HG02973 (cell line): ENCODE data around the gene ZNF292.
A peak's percentile ranks its signal among the peaks of the same experiment; 100 is the strongest.
"Not testable (repeated sequence)": the region's sequence is repeated elsewhere in the genome, so short reads cannot be mapped to it uniquely, and the experiment has no call there.

Experiments
- ATAC-seq: cut with Tn5 transposase; IDR thresholded peaks from one replicate; pipeline ENCODE4 v1.9.1; 2021; ENCODE audit warnings: moderate library complexity; ENCODE audit not compliant: unreplicated experiment

Gene ZNF292

DNA sequence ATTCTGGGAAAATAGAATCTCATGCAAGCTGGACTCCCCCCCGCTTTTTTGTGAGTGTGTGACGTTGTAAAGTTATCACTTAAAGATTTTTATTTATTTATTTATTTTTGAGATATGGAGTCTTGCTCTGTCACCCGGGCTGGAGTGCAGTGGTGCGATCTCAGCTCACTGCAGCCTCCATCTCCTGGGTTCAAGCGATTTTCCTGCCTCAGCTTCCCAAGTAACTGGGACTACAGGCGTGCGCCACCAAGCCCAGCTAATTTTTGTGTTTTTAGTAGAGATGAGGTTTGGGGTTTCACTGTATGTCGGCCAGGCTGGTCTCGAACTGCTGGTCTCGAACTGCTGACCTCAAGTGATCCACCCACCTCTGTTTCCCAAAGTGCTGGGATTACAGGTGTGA, 2.2 kb downstream of the ZNF292 start:
- not testable (repeated sequence) for ATAC-seq

- ATAC-seq: no peak
Measured at GRCh38 chr6:87161299-87161698, 5.9 kb downstream of the ZNF292 start.

- no peak for ATAC-seq
Measured at GRCh38 chr6:87164004-87164403, 8.6 kb downstream of the ZNF292 start.

- no peak for ATAC-seq
Measured at GRCh38 chr6:87164506-87164905, 9.1 kb downstream of the ZNF292 start.

DNA sequence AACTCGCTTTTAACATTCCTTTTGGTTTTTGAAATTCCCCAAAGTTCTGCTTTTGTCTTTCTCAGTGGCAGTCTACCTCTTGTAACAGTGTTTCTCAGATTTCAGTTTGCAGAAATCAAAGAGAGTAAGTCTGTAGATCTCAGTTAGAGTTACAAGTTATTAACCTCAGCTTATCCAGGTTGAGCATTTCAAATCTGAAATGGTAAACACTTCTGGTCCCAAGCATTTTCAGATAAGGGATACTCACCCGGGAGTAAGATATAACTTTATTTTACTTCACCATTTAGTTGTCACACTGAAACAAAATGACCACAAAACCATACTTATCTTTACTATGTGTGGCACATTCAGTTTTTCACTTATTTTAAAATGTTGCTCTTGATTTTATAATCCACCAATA, 9.8 kb downstream of the ZNF292 start:
- no peak for ATAC-seq

- ATAC-seq: no peak
Measured at GRCh38 chr6:87171938-87172633, 16.7 kb downstream of the ZNF292 start.

GRCh38 chr6:87174078-87174579, 18.8 kb downstream of the ZNF292 start:
- ATAC-seq: no peak

DNA sequence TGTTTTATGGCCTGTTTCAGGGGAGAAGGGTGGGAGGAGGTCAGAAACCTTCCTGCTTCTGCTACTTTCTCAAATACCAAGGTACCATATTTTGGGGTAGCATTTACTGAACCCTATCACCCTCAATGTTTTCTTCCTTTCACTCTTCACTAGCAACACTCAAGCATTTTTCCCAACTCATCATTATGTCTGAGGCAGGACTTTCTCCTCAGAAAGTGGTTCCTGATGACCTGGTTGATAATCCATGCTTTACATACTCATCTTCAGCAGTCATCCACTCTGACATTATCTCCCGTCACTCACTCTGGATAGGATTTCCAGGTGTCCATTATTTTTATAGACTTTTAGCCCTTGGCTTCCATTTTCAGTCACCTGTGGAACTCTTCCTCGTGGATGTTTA, 21.1 kb downstream of the ZNF292 start:
- no peak for ATAC-seq

- no peak for ATAC-seq
Measured at GRCh38 chr6:87180105-87180728, 24.9 kb downstream of the ZNF292 start.

DNA sequence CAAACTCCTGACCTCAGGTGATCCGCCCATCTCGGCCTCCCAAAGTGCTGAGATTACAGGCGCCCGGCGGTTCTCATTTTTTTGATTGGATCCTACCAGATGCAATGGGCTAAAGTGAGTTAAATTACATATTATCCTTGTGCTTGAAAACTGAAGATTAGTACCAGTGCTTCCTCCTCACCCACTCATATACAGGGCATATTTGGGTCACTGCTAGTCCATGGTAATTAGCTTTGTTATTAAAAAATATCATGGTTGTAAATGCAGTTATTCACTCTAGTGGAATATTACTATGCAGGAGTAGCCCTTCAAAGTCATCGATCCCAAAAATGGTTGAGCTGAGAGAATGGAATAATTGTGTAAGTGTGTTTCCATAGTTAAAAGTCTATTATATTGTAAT, 26.5 kb downstream of the ZNF292 start:
- no peak for ATAC-seq

DNA sequence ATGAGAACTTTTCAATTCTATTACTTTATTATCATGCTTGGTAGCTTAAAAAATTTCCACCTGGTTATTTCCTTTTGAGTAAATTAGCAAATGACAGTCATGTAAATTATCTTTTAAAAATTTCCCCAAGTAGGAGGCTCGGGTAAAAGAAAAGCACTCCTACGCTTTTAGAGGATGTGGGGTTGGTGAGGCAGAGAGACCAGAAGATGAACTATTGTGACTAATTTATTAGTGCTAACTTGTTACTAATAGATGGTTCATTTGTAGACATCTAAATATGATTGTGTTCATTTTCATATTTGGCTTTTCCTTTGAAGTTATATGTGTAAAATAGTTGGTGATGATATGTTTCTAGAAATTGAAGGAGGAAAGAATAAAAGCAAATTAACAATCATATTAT, 27.0 kb downstream of the ZNF292 start:
- ATAC-seq: peak; percentile 69

GRCh38 chr6:87182940-87183339, 27.6 kb downstream of the ZNF292 start:
- ATAC-seq: peak; percentile 37

DNA sequence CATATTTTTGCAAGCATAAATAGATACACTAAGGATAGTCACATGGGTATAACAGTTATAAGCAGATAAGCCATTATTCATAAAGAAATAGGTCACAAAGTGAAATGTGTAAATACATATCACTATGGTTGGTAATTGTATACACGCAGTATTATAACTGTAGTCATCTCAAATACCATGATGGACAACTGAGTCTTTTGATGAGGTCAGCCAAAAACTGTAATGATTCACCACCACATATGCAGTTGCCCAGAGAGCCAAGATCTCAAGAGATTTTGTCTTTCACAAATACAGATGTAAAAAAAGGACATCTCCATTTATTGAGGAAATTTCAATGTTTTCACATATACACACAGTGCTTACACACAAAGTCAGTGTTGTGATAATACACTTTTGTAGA, 28.3 kb downstream of the ZNF292 start:
- no peak for ATAC-seq

DNA sequence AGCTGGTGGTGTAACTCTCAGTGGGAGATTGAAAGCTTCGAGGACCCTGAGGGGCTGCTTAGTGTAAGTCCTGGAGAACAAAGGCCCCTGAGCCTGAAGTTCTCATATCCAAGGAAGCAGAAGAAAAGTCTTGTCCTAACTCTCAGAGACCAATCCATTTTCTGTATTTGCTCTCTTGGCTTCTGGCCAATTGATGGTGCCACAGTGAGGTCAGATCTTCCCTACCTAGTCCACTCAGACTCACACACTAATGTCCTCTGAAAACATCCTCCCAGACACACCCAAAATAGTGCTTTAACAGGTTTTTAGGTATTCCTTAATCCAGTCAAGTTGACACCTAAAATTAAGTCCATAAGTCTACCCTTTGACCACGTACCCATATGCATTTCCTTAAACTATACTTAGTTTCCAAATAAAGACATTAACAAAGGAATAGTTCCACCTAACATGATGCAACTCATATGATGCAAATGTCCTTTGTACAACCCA, 29.4 kb downstream of the ZNF292 start:
- no peak for ATAC-seq

DNA sequence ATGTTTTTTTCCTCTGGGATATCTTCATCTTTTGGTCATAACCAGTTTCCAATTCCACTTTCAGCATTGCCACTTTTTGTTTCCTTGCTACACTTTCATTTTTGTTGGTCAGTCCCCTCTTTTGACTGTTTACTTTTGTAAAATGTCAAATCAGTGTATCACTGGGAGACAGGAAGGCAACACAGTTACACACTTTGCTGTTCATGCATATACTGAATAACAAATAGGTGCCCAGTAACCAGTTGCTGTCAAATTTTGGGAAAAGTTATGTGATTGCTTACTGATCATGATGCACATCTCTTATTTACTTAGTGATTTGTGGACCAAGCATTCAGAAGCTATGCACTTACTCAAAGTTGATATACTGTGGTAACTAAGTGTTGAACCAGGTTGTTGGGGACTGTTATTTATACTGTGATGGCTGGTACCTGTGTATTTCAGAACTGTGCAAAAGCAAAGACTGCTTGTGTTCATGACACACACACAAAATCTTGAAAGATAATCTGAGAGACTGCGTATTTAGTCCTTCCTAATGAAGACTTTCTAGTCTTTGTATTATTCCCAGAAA, 41.0 kb downstream of the ZNF292 start:
- no peak for ATAC-seq

DNA sequence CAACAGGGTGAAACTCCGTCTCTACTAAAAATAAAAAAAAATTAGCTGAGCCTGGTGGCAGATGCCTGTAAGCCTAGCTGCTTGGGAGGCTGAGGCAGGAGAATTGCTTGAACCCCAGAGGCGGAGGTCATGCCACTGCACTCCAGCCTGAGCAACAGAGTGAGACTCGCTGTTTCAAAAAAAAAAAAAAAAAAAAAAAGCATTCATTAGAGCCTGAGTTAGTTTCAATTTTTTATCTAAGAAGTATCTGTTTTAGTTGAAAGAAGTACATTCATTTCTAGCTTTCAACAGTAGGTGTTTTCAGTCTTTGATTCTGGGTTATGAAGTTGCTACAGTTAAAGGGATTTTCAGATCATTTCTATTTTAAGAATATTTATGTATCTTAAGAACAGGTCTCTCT, 42.2 kb downstream of the ZNF292 start:
- ATAC-seq: peak; percentile 66

GRCh38 chr6:87198022-87198810, 42.9 kb downstream of the ZNF292 start:
- ATAC-seq: not testable (repeated sequence)

GRCh38 chr6:87199787-87200186, 44.4 kb downstream of the ZNF292 start:
- no peak for ATAC-seq

- ATAC-seq: no peak
Measured at GRCh38 chr6:87200469-87201175, 45.3 kb downstream of the ZNF292 start.

- no peak for ATAC-seq
Measured at GRCh38 chr6:87203448-87204023, 48.2 kb downstream of the ZNF292 start.
